GM21367 (cell line): ENCODE measurements around the gene COL5A2.

Experiments
- ATAC-seq: cut with Tn5 transposase; IDR thresholded peaks from one replicate; pipeline ENCODE4 v1.9.1; 2021; ENCODE audit not compliant: unreplicated experiment

The COL5A2 gene

DNA sequence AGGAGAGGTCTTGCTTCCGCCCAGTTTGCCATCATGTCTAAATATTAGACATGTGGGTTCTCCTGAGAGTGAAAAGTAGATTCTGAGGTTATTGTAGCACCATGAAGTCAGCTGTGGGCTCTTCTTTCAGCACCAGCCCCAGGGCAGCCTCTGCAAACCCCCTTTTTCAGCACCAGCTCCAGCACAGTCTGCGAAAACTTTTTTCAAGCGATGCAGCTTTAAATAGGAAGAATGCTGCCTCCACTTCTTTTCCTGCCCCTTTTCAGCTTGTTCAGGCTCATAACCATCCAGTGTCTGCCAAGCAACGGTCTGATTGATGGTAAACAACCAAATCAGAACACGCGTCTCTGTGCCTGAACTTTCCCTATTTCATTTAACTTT lies at the start of gene COL5A2:
Gene COL5A2 (minus strand): TSS at position 192 of the 381 bp plus-strand sequence. CDS start 157 bp downstream, at position 35.
- no peak for ATAC-seq

DNA sequence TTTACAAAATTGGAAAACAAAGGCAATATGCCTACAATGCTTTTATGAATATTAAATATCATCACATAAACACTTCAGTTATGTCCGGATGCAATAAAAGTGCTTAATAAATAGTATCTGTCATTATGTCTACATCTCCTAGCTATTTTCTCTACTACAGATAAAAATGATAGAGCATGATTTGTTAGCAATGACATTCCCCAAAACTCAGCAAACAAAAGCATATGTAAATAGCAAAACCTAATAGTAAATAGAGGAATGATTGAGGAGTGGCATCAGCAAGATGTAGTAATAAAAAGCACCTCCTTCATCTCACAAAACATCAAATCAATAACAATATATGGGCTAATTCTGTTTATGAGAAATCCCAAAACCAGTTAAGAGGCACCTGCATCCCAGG lies 46.5 kb upstream of the COL5A2 start:
- no peak for ATAC-seq

DNA sequence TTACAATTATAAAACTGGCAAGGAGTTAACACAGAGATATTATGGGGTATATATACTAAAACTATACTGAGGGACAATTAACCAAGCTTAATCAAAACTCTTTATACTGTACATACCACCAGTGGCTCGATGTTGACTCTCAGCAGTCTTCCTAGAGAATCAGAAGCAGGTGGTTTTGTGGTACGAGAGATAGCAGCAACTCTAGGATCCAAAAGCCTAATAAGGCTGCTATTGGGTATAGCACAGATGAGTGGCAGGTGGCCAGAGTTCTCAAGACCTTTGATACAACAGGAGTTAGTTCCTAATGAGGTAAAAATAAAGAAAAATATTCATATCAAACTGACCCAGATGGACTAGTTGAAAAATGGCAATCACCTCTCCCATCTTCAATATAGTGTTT lies 45.5 kb upstream of the COL5A2 start:
- ATAC-seq, result no peak

DNA sequence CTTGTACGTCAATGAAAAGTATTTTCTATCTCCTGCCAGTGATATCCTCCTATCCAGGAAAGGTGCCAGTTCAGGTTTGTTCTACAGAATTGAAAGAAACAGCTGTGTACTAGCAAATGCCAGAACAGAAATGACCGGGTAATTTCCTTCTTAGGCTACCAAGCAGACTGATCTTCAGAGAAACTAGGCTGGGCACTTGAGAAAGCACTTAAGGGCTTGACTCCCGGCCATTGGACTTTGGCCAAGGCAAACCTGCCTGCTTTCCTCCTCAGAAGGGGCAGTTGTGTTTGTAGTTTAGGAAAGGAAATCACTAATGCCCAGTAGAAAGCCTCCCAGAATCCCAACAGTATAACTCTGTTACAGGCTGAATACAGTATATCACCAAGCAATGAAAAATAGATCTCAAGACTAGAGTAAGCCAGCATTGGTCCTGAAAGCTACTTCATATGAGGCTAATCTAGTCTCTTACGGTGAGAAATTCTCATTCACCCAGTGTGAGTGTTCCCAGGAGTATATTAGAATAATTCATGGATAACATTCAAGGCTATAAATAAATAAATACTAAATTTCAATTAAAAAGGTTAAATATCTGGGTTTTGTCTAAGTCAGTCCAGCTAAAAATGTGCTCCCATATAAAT lies 43.0 kb upstream of the COL5A2 start:
- no peak for ATAC-seq

DNA sequence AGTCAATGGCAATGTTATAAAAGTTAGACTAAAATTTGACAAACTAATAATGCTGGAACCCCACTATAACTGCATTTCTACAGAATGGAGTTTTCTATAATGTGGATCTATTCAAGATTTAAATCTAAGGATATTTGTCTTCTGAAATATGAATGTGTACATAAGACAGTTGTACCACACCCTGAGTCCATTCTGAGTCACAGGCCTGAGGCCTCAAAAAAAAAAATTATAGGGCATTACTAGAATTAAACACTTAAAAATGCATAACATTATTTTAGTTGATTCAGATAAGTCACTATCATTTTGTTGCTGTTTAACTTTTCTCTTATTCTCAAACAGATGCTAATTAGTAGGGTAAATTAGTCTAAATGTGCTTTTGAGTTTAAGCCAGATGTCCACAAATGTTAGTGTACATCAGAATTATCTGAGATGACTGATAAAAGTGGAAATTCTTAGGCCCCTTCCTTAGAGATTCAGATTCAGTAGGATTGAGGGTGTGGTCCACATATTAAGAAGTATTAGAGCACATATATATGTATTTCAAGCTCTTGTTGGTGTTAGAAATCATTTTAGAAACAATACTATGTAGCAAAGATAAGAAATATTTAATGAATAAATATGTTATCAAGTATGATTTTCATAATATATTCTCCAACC lies 42.4 kb upstream of the COL5A2 start:
- no peak for ATAC-seq

DNA sequence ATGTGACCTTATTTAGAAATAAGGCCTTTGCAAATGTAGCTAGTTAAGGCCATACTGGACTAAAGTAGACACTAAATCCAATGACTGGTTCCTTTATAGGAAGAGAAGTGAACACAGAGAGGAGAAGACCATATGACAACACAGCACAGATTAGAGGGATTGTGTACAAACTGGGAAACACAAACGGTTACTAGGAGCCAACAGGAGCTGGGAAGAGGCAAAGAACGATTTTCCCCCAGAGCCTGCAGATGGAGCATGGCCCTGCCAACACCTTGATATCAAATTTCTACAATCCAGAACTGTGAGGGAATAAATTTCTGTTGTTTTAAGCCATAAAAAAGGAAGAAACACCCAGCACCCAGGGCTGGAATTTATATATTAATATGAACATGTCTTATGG lies 38.7 kb upstream of the COL5A2 start:
- no peak for ATAC-seq

DNA sequence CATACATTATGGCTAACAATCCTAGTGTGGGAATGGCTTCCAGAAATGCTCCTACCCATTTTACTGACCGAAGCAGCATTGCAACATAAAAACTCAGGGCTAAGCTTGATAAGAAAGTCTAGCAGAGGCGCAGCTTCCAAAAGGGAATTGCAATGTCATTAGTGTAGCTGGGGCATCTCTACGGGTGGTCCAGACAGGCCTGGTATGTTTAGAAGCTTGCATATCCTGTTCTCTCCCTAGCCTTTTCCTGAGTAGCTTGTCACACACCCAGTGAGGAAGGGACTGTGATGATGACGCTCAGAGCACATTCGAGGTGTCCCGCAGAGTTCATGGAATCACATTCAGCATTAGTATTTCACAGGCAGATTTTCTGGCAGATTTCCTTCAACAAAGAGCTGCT lies 38.0 kb upstream of the COL5A2 start:
- ATAC-seq, result no peak

DNA sequence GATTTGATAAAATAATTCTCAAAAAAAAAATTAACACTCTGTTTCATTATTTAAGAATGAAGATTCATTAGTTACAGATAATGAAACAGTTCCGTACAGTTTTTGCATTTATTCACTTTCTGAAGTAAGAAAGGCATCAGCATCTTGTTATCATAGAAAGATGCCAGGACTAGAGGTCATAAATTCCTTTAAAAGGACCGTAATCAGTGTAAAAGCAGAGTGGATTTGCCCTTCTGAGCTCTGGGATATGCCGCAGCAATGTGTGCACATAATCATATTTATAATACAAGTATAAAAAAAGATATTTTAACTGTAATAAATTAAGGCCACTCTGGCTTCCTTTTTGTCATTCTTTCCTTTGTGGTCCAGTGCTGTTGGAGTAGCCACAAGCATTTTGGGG lies 37.5 kb upstream of the COL5A2 start:
- no peak for ATAC-seq

DNA sequence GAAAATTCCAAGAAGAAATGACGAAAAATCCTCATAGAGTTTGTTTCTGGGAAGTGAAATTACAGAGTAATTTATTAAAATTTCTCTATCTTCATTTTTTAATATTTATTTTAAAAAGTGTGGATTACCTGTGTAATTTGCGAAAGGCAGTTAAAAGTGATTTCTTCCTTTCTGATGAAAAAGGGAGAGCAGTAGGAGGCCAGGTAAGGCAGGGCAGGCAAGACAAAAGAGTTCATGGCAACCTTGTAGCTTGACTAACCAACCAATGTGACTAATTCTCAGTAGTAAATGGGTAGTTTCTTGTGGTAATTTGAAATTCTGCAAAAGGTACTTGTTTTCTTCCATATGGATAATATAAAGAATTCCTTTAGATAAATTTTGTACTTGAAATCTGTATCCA lies 34.9 kb upstream of the COL5A2 start:
- no peak for ATAC-seq

DNA sequence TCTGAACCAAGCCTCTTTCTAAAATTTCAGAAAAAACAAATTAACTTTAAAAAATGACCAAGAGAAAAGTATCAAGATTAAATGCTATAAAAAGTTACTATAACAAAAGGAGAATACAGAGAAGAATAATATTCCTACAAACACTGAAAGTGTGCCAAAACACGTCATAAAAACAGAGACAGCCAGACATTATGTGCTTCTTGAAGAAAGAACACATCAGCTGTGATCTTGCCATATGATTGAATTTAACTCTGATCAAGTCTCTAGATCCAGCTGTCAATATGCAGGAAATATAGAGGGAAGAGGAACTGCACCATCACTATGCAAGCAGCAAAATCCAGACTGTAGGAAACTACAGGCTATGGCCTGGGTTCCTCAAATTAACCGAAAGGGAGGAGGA lies 33.7 kb upstream of the COL5A2 start:
- ATAC-seq, result no peak

DNA sequence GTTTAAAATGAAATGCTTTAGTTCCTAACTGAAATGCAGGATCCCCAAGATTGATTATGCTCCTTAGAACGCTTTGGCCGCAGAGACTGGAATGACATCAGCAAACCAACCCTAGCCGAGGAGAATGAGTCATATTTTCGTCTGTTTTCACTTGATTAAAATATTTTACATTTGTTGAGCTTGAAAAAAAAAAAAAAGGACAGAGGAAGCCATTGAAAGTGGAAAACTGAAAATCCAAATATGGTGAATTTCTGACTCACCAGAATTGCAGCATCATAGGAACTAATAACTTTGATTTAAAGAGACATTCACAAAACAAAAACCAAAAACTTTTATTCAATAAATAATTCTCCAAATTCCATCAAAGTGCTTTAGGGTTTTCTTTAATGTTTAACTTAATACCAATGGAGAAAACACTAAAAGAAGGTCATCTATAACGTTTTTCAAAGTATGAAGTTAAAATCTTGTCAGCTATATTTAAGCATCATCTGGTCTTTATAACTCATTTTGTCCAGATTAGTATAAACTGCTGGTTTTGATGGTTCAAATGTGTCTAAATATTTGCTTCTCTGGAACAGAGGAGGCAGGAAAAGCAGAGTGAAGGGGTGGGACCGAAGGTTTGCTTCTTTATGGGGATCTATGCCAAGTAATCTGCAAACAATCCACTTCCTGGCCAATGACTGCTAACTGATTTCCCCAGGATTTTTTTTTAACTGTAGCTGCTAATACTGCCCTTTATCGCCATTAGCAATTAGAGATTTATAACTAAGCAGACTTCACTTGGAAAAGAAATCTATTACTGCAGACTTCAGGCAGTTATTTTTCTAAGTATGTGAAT lies 30.9 kb upstream of the COL5A2 start:
- no peak for ATAC-seq

DNA sequence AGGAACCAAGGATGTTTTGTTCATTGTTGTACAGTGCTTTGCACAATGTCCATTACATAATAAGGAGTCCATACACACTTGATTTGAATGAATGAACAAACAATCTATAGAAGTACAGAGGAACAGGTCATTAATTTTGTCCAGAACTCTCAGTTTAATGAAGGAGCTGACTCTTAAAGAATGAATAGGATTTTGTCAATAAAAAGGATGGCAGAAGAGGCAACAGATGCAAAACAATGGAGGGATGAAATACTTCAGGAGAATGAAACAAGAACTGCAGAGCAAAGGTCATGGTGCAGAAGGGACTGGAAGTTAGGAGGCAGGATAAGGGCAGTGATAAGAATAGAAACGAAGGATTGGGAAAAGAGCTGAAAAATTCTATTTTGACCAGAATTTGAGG lies 28.7 kb upstream of the COL5A2 start:
- no peak for ATAC-seq

DNA sequence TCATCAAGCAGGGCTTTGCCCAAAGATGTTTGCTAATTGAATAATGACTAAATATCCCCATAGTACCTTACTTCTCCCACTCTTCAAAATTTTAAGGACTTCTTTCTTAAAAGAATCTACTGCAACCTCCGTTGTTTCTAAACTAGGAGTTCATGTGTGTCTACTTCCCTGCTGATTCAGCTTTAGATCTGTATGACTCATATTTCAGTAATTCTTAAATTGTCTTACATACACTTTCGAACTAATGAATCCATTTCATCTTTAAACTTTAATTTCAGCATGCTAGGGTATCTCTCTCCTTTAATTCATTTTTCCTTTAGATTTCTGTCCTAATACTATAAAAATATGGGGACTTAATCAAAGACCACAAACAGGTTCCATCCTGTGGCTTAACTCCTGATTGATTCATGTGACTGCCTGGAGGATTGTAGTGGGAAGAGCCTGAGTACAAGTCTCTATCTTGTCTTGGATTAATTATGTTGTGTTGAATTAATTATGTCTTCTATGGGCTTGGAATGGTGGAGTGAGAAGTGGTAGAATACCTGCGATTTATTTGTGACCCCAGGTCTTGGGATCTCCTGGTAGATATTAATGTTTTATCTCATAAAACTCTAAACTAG lies 24.9 kb upstream of the COL5A2 start:
- no peak for ATAC-seq

DNA sequence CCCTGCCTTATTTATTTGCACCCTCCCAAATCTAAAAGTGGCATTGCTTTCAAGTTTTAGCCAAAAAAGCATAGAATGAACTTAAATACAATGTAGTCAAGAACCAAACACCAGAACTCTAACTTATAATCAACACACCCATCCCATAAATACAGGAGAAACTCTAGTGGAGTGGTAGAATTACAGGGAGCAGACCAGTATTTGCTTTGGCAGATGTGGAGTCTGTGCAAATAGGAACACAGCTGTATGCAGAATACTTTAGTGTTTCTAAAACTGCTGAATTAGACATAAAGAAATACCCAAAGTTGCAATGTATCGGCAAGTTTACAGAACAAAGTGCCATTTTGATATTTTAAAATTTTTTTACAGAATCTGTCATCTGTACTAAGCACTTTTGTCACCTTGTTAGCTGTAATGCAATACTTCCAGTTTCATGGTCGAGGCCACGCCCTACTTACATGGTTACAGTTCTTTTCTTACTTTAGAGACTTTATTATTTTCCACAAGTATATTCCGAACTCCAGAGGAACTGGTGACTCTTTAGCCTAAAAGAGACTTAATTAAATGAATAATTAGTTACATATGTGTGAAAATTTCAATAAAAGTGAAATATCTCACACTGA lies 23.7 kb upstream of the COL5A2 start:
- ATAC-seq, result no peak

DNA sequence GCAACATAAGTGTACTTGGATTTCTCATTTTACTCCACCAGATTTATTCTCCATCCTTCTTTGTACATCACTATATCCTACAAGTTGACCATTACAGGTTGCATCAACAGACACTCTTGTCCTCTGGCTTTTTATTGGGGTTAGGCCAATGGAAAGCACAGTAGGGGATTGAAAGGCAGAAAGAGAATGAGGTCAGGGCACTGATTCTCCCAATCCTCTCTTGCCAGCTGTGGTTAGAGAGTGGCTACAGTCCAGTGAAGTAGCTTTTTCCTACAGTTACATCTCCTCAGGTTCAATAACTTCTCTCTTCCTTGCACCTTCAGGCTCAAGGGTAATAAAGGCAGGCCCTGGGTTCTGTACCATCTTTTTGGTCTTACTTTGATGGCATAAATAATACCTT lies 20.2 kb upstream of the COL5A2 start:
- ATAC-seq, result no peak

DNA sequence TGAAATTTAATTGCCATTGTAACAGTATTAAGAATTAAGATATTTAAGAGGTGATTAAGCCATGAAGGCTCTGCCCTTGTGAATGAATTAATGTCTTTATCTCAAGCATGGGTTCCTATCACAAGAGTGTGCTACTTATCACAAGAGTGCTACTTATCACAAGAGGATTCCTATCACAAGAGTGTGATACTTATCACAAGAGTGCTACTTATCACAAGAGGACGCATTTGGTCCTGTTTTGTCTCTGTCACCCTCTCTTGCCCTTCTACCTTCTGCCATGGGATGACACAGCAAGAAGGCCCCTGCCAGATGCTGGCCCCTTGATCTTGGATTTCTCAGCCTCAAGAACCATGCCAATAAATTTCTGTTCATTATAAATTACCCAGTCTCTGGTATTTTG lies 13.2 kb upstream of the COL5A2 start:
- no peak for ATAC-seq

DNA sequence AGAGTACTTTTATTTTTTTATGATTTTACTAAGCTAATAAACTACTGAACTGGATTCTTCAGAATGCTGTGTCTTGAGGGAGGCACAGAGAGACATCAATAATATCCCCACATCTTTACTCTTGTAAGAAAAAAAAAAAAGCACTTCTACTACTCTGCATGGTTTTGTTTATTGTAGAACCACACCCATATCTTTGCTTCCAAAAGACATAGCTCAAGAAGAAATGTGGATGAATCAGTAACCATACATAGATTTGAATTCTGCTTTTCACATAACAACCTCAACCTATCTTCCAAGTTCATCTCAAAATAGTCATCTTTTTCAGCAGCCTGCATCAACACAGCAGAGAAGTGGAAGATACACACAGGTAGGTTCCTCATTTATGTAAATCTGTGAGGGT lies 12.2 kb upstream of the COL5A2 start:
- no peak for ATAC-seq

DNA sequence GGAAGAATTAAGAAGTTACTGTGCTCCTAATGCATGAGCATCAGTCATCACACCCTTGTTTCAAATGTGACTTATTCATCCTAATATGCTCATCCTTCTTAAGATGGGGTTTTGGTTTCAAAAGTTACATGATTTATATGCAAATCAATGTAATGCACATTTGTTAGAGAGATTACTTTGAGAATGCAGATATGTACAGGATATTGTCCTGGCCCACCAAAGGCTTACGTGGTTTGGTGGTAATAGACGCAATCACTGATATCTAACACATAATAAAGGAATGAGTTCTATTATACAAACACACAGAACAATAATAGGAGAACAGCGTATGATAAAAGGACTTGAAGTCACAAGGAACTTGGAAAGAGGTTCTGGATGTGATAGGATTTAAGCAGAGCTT lies 11.1 kb upstream of the COL5A2 start:
- ATAC-seq, result no peak

DNA sequence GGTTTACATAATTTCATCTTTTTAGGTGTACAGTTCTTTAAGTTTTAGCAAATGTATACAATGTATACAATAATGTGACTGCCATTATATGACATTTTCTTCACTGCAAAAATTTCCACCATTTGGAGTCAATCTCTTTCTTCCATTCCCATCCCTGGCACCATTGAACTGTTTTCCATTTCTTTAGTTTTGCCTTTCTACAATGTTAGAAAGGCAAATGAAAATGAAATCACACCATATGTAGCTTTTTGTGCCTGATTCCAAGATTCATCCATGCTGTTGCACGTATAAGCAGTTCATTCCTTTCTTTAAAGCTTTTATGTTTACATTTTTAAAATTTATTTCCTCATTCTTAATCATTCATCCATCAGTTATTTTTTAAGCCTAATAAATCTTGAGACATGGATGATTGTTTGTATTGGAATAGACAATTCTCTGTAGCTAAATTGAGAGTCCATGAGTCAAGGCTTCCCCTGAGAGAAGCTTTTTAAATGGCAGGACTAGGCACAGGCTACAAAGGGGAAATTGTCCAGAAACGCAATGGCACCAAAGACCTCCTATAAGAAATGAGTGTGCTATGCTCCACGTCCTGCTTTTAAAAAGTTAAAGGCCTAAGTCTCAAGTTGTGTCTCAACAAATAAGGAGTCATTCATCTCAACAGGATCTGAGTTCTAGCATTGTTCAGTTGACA lies 8.7 kb upstream of the COL5A2 start:
- ATAC-seq, result no peak

DNA sequence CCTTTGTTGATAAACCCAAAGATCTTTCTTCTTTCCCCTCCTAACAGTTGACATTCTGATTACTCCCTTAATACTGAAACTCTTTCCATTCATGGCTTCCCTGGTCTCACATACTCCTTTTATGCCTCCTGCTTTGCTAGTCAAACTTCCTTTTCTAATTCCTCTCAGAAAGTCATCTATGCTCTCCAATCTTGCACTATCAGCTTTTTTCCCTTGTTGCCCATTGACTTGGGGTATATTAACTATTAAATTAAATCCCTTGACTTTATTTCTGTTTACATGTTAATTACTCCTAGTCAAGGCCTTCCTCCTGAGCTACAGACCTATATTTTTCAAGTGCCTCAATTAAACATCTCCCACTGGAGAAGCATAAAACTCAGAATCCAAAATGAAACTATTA lies 3.6 kb upstream of the COL5A2 start:
- no peak for ATAC-seq

DNA sequence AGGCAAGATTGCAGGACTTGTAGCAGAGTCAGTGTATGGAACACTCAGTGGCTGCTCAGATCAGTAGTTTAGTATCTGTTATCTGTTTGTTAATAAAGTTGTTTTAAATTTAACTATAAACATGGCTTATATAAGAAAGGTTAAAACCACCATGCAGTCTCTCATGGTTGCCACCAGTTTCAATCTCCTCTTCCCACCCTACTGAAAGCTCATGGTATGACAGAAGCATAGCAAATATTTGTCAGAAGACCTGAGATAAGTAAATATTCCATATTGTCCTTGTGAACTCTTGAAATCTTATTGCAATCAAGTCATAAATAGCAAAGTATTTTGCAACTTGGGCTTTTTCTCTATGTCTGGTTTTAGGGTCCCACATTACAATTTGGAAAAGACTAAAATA lies 2.1 kb upstream of the COL5A2 start:
- ATAC-seq, result no peak
